ENCODE results near the gene TPH1. TPM values are rescaled to one million over a fixed set of nuclear protein-coding genes. Genes with fewer than 3 reads are reported as not detected.
A peak's percentile ranks its signal among the peaks of the same experiment; 100 is the strongest.

The TPH1 gene
- total RNA-seq, 4 donors from 2014 or later: 9.1 to 18.6 (median 12.6) TPM

- no peaks in the 10 kb centered on the region for H3K36me3 ChIP-seq
- TF ChIP-seq POLR2A (IDR thresholded peaks at IDR 0.05): peak; percentile 73 to 84
- TF ChIP-seq, protein P1, sequence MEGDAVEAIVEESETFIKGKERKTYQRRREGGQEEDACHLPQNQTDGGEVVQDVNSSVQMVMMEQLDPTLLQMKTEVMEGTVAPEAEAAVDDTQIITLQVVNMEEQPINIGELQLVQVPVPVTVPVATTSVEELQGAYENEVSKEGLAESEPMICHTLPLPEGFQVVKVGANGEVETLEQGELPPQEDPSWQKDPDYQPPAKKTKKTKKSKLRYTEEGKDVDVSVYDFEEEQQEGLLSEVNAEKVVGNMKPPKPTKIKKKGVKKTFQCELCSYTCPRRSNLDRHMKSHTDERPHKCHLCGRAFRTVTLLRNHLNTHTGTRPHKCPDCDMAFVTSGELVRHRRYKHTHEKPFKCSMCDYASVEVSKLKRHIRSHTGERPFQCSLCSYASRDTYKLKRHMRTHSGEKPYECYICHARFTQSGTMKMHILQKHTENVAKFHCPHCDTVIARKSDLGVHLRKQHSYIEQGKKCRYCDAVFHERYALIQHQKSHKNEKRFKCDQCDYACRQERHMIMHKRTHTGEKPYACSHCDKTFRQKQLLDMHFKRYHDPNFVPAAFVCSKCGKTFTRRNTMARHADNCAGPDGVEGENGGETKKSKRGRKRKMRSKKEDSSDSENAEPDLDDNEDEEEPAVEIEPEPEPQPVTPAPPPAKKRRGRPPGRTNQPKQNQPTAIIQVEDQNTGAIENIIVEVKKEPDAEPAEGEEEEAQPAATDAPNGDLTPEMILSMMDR (IDR thresholded peaks at IDR 0.05): peak in 4 of 6 experiments; percentile 16 to 54 (median 34)
- H3K27ac ChIP-seq: peak within 1 kb of the TSS; percentile 76 to 91 (median 84)
- no peaks in the 10 kb centered on the region for H3K9me3 ChIP-seq
- H3K4me3 ChIP-seq: peak within 1 kb of the TSS; percentile 63 to 97 (median 74)
- H3K4me1 ChIP-seq: peaks cover 0 to 9% (median 0%) of the 10 kb centered on the region in 4 donors
- no peaks in the 10 kb centered on the region for H3K27me3 ChIP-seq
- peak; percentile 98 to 99 (median 99) for DNase-seq
Observed at GRCh38 chr11:18012906-18013781, 32.9 kb downstream of the TPH1 start, which contains the start of gene SERGEF. Gene SERGEF (minus strand): TSS chr11:18013047. CDS start chr11:18013010, 37 bp downstream.

GRCh38 chr11:18012122-18012905 is 33.8 kb downstream of the TPH1 start:
- Histone ChIP-seq H3K4me3 (peak overlapping the region; percentile 63 to 97 (median 74)), H3K36me3 (peaks cover 0 to 2% (median 0%) of the 10 kb centered on the region in 3 donors), H3K4me1 (peaks cover 0 to 9% (median 0%) of the 10 kb centered on the region in 4 donors), H3K27ac (peak overlapping the region; percentile 76 to 91 (median 84)), H3K27me3 (no peaks in the 10 kb centered on the region), H3K9me3 (no peaks in the 10 kb centered on the region)
- TF ChIP-seq, protein P1 (IDR thresholded peaks at IDR 0.05): no peak
- no peak for TF ChIP-seq POLR2A (IDR thresholded peaks at IDR 0.05)
- DNase-seq: peak; percentile 26 to 62 (median 53)

DNA sequence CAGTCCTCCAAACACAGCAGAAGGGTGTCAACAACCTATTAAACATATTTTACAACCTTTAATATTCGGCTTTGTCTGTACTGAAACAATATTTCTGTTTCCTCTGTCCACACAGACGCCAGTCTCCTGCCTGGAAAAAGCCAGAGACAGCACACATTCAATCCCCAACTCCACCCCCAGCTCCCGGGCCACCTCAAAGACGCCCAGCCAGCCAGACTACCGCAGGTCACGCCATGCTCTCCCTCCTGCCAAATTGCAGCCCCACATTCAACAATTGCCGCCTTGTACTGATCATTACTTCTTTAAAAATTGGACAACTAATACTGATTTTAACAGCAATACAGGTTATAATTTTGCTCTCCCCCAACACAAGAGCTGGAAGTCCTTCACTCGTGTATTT is 34.4 kb downstream of the TPH1 start:
- H3K27ac ChIP-seq: peak overlapping the region in 2 of 4 donors; percentile 76 to 91
- H3K4me1 ChIP-seq: peaks cover 0 to 9% (median 0%) of the 10 kb centered on the region in 4 donors
- TF ChIP-seq, protein P1 (IDR thresholded peaks at IDR 0.05): no peak
- no peak for TF ChIP-seq POLR2A (IDR thresholded peaks at IDR 0.05)
- no peaks in the 10 kb centered on the region for H3K27me3 ChIP-seq
- no peak for DNase-seq
- peaks cover 0 to 4% (median 0%) of the 10 kb centered on the region in 3 donors for H3K36me3 ChIP-seq
- no peaks in the 10 kb centered on the region for H3K9me3 ChIP-seq
- H3K4me3 ChIP-seq: peak overlapping the region in 1 of 4 donors; percentile 97

DNA sequence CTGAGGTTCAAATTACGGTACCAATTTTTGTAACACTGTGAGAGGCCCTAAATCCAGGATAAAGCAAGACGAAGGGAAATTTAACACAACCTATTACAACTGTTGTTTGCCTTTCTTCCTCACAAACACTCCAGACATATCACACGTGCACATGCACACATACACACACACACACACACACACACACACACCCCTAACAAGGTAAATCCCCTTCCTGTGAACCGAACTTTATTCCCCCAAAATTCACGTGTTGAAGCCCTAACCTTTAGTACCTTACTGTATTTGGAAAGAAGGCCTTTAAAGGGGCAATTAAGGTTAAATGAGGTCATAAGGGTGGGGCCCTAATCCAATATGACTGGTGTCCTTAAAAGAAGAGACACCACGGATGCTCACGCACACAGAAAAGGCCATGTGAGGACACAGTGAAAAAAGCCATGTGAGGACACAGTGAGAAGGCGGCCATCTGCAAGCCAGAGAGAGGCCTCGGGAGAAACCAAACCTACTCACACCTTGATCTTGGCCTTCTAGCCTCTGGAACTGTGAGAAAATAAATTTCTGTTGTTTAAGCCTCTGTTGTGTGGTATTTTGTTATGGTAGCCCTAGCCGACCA is 35.0 kb downstream of the TPH1 start:
- Histone ChIP-seq H3K27ac (no peak overlapping the region), H3K36me3 (peaks cover 0 to 5% (median 0%) of the 10 kb centered on the region in 3 donors), H3K27me3 (no peaks in the 10 kb centered on the region), H3K4me3 (no peak overlapping the region), H3K9me3 (no peaks in the 10 kb centered on the region), H3K4me1 (peaks cover 0 to 9% (median 0%) of the 10 kb centered on the region in 4 donors)
- TF ChIP-seq POLR2A (IDR thresholded peaks at IDR 0.05): no peak
- TF ChIP-seq, protein P1 (IDR thresholded peaks at IDR 0.05): no peak
- DNase-seq: no peak

DNA sequence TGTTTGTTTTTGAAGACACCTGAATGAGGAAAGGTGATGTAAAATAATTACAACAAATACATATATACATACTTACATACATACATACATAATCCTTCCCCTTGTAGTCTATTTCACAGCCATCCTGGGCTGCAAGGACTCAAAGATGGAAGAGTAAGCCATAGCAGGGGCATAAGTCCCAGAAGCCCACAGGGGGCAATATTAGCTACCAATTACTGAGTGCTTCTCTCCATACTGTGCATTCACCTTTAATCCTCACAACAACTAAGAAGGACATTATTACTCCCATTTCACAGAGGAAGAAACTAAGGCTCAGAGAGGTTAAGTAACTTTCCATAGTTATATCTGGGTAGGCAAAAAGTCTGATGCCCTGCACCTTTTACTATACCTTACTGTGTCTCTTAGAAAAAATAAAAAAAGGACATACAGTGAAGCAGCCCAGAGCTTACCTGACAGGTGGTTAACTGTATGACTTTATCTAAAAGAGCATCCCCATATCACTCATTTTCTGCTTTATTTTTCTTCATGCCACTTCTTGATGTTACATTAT is 35.9 kb downstream of the TPH1 start:
- no peaks in the 10 kb centered on the region for H3K27me3 ChIP-seq
- TF ChIP-seq, protein P1 (IDR thresholded peaks at IDR 0.05): peak in 1 of 6 experiments; percentile 6
- TF ChIP-seq POLR2A (IDR thresholded peaks at IDR 0.05): no peak
- no peak overlapping the region for H3K27ac ChIP-seq
- peaks cover 0 to 14% (median 0%) of the 10 kb centered on the region in 3 donors for H3K36me3 ChIP-seq
- peaks cover 0 to 9% (median 0%) of the 10 kb centered on the region in 4 donors for H3K4me1 ChIP-seq
- DNase-seq: no peak
- H3K4me3 ChIP-seq: no peak overlapping the region
- H3K9me3 ChIP-seq: no peaks in the 10 kb centered on the region

Measured in Peyer's patch (tissue), 4 donors.